Middle frontal gyrus (tissue), 1 donor: ENCODE measurements around the gene ACP6.

ENCODE experiments used
- DNase-seq: peaks from one replicate; pipeline ENCODE4 v3.0.0-alpha.2; 2015; ENCODE audit warnings: low spot score; ENCODE audit errors: extremely low spot score

Gene ACP6

GRCh38 chr1:147651466-147651865, 18.9 kb downstream of the ACP6 start:
- no peak for DNase-seq

DNA sequence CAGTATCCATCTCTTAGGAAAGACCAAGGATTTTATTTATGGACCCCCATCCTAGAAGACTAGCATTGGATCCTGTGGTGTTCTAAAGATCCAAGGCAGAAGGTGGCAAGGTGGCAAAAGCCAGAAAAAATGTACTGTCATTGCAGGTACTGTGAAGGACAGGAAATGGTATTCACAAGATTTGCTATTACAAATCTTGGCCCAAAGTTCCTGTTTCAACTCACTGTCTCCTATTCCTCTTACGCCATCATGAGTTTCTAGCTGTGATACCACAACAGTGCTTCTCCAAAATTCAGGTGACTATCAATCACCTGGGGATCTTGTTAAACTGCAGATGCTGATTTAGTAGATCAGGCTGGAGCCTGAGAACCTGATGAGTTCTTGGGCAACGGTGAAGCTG, 21.4 kb downstream of the ACP6 start:
- DNase-seq, result no peak

GRCh38 chr1:147647796-147648633, 22.3 kb downstream of the ACP6 start:
- no peak for DNase-seq

DNA sequence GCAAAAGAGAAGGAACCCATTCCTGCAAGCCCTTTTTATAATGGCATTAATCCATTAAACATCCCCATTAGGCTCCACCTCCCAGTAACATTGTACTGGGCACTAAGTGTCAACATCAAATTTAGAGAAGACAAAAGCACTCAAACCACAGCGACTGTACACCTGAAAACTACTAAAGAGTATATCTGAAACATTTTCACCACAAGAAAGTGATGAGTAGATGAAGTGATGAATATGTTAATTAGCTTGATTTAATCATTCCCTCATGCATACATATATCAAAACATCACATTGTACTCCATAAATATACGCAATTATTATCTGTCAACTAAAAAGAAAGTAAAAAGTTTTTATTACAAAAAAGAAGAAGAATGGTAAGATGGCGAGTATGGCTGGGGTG, 26.4 kb downstream of the ACP6 start:
- no peak for DNase-seq

GRCh38 chr1:147641695-147642592, 28.4 kb downstream of the ACP6 start:
- no peak for DNase-seq

GRCh38 chr1:147641291-147641690, 29.0 kb downstream of the ACP6 start:
- DNase-seq, result no peak

- DNase-seq, result no peak
Measured at GRCh38 chr1:147640553-147641165, 29.7 kb downstream of the ACP6 start.

GRCh38 chr1:147636314-147636713, 34.0 kb downstream of the ACP6 start:
- no peak for DNase-seq

DNA sequence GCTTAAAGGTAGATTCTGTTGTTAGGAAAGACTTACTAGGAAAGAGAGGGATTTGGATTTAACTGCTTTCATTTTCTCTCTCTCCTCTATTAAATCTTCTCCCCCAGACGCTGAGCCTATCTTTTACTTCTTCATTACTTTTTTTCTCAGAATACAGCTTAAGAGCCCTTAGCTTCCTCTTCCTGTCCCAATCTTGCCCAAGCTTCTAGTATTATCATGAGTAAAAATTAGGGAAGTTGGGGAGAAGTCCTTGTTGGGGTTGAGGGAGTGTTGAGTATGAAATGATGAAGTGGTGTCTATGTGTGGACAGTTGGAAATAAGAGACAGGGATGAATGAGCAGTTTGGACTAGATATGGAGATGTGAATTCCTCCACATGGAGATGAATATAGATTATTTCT, 35.0 kb downstream of the ACP6 start:
- no peak for DNase-seq

GRCh38 chr1:147634645-147635044, 35.7 kb downstream of the ACP6 start:
- DNase-seq, result no peak

GRCh38 chr1:147633759-147634158, 36.6 kb downstream of the ACP6 start:
- no peak for DNase-seq

- no peak for DNase-seq
Measured at GRCh38 chr1:147631839-147632238, 38.5 kb downstream of the ACP6 start.

- DNase-seq, result no peak
Measured at GRCh38 chr1:147630447-147630846, 39.9 kb downstream of the ACP6 start.

DNA sequence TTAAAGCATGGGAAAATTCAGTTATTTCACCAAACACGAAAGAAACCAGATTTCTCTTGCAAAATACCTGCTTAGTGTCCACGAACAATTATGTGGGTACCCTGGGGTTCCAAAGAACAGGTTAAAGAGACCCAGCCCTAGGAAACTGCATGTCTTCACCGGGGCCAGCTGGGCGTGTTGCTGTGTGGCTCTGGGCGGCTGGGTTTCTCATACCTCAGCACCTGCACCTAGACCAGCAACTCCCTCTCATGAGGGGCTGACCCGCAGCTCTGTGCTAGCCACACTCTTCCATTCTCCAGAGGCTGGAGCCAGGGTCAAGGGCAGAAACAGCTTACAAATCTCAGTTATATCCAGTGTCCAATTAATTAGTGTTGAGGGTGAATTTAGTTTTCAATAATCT, 40.3 kb downstream of the ACP6 start:
- no peak for DNase-seq

DNA sequence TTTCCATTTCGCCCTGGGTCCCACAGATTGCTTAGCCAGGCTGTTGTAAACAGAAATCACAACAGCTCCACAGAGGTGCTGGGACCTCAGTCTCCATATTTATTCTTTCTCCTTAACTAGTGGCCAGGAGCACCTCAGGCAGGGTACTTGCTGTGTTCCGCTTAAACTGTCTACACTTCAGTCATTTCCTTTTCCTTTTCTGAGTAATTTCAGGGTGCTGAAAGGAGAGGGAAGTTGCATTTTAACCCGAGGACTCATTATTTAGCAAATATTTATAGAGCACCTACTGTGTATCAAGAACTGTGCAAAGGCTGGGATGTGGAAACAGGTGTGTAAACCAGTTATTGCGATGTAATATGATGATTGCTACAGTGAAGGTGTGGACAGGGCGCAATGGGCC, 41.9 kb downstream of the ACP6 start:
- no peak for DNase-seq

DNA sequence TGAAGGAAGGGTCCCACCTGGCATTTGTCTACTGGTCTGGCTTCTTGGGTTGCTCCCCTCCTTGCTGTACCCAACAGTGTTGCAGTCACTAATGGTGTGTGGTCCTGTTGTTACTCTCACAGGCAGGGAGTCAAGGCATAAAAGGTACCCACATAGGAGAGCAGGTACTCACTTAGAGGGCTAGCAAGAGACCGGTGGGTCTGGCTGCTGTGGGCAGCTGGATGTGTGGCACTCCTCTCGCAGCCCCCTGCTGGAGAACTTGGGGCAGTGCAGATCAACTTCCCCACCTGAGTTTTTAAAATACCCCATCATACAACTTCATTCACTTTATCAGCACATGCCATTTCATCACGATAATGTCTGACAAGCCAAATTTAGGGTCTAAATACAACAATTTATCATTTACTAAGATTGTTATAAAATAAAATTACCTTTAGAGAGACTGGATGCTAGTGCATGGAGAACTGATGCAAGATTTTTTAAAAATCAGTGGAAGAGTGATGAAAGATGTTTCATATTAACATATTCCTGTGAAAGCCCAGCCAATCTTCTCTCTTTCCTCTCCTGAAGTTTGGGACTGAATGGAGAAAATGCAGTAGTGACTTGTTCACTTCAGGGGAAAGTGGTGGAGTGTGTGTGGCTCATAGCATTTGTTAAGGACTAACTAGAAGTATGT, 42.8 kb downstream of the ACP6 start:
- DNase-seq, result no peak

DNA sequence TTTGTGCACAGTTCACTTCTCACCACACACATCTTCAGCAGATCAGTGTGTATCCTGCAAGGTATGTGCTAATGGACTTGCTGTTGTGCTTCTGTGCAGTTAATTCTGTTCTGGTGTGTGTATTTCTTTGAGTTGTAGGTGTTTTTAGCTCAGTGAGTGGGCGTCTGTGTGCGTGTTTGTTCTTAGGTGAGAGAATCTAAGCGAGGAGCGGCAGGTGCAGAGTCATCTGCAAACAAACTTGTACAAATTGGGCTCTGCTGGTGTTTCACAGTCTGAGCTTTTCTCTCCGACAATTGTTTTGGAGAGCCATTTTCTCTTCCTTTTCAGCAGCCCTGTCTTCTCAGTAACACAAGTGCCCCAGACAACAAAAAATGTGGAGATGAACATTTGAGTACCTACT, 43.6 kb downstream of the ACP6 start:
- no peak for DNase-seq

- DNase-seq, result no peak
Measured at GRCh38 chr1:147626291-147626690, 44.0 kb downstream of the ACP6 start.

GRCh38 chr1:147625362-147625995, 44.8 kb downstream of the ACP6 start:
- no peak for DNase-seq

DNA sequence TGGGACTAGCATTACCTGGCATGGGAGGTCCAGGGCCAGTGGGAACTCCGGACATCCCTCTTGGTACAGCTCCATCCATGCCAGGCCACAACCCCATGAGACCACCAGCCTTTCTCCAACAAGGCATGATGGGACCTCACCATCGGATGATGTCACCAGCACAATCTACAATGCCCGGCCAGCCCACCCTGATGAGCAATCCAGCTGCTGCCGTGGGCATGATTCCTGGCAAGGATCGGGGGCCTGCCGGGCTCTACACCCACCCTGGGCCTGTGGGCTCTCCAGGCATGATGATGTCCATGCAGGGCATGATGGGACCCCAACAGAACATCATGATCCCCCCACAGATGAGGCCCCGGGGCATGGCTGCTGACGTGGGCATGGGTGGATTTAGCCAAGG, 45.8 kb downstream of the ACP6 start:
- DNase-seq, result no peak

DNA sequence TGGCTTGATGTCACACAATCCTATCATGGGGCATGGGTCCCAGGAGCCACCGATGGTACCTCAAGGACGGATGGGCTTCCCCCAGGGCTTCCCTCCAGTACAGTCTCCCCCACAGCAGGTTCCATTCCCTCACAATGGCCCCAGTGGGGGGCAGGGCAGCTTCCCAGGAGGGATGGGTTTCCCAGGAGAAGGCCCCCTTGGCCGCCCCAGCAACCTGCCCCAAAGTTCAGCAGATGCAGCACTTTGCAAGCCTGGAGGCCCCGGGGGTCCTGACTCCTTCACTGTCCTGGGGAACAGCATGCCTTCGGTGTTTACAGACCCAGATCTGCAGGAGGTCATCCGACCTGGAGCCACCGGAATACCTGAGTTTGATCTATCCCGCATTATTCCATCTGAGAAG, 46.3 kb downstream of the ACP6 start:
- DNase-seq, result no peak
